PC-9 (cell line): Measurements from ENCODE around the gene WBP1.

Experiments used
- EZH2 ChIP-seq: fragments of 200-600 bp; sonication (generic); IDR thresholded peaks from 2 replicates; pipeline ENCODE4 v1.8.0; 2017; ENCODE audit warnings: antibody characterized with exemption, low read depth
- TF ChIP-seq, protein P1 (sequence below): fragments of 200-600 bp; sonication (generic); conservative IDR thresholded peaks from 2 replicates; pipeline ENCODE4 v1.6.1; 2017; ENCODE audit warnings: mixed run types, antibody characterized with exemption, mild to moderate bottlenecking, moderate library complexity

DNA sequence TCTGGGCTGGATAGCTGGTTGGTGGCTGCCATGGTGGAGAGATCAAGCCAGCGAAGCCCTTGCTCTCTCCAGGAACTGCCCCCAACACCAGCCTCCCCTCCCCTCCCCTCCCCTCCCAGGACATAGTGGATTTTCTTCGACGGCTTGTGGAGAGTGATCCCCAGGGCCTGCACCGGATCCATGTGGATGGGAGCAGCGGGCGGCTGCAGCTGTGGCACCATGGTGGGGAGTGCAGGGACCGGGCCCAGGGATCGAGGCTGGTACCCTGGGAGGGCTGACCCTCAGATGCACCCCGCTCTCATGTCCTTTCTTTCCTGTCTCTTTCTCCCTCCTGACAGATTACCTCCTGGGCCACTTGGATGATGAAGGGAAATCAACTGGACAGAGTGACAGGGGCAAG, 31.7 kb downstream of the WBP1 start:
- TF ChIP-seq, protein P1, sequence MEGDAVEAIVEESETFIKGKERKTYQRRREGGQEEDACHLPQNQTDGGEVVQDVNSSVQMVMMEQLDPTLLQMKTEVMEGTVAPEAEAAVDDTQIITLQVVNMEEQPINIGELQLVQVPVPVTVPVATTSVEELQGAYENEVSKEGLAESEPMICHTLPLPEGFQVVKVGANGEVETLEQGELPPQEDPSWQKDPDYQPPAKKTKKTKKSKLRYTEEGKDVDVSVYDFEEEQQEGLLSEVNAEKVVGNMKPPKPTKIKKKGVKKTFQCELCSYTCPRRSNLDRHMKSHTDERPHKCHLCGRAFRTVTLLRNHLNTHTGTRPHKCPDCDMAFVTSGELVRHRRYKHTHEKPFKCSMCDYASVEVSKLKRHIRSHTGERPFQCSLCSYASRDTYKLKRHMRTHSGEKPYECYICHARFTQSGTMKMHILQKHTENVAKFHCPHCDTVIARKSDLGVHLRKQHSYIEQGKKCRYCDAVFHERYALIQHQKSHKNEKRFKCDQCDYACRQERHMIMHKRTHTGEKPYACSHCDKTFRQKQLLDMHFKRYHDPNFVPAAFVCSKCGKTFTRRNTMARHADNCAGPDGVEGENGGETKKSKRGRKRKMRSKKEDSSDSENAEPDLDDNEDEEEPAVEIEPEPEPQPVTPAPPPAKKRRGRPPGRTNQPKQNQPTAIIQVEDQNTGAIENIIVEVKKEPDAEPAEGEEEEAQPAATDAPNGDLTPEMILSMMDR = no peak
- no peak for TF ChIP-seq EZH2
